ENCODE measurements around the gene SIDT1.

- TF ChIP-seq, protein P1, sequence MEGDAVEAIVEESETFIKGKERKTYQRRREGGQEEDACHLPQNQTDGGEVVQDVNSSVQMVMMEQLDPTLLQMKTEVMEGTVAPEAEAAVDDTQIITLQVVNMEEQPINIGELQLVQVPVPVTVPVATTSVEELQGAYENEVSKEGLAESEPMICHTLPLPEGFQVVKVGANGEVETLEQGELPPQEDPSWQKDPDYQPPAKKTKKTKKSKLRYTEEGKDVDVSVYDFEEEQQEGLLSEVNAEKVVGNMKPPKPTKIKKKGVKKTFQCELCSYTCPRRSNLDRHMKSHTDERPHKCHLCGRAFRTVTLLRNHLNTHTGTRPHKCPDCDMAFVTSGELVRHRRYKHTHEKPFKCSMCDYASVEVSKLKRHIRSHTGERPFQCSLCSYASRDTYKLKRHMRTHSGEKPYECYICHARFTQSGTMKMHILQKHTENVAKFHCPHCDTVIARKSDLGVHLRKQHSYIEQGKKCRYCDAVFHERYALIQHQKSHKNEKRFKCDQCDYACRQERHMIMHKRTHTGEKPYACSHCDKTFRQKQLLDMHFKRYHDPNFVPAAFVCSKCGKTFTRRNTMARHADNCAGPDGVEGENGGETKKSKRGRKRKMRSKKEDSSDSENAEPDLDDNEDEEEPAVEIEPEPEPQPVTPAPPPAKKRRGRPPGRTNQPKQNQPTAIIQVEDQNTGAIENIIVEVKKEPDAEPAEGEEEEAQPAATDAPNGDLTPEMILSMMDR (conservative IDR thresholded peaks at IDR 0.05; ENCODE audit: low read length): no peak
- no peak for TF ChIP-seq EZH2phosphoT487 (IDR thresholded peaks at IDR 0.05; ENCODE audit: borderline replicate concordance)
These were observed 83.6 kb downstream of the SIDT1 start for GRCh38 chr3:113615976-113616375.
